ENCODE data around the gene RNU1-4.
"Not testable (repeated sequence)": the region's sequence is repeated elsewhere in the genome, so short reads cannot be mapped to it uniquely, and the experiment has no call there.

RNU1-4 gene

GRCh38 chr1:16787711-16788110 is 47.4 kb downstream of the RNU1-4 start:
- DNase-seq (ENCODE audit: extremely low read depth in 1 of 2, low read depth in 1 of 2) = not testable (repeated sequence)

Measured in stimulated activated CD8-positive, alpha-beta memory T cell treated with anti-CD3 and anti-CD28 coated beads, Interleukin-7, amount 100 ng/mL, for 48 hours (primary cell).